Body of pancreas (tissue), 4 donors: Measurements from ENCODE around the gene CHRNA5.

ENCODE experiments used
- POLR2A ChIP-seq, 3 donors: fragments of 450-650 bp; IDR thresholded peaks; one replicate each; pipeline ENCODE4 v1.6.1; 2016; ENCODE audit warnings: antibody characterized with exemption in 3 of 3, mild to moderate bottlenecking in 2 of 3
- TF ChIP-seq, protein P1 (sequence below), 7 experiments: fragments of 450-650 bp in 4 of 7; fragments of 200-600 bp in 3 of 7; sonication (generic) in 3 of 7; IDR thresholded peaks; one replicate each; pipeline ENCODE4 v1.5.1; 2016 to 2019; ENCODE audit warnings: antibody characterized with exemption in 7 of 7

DNA sequence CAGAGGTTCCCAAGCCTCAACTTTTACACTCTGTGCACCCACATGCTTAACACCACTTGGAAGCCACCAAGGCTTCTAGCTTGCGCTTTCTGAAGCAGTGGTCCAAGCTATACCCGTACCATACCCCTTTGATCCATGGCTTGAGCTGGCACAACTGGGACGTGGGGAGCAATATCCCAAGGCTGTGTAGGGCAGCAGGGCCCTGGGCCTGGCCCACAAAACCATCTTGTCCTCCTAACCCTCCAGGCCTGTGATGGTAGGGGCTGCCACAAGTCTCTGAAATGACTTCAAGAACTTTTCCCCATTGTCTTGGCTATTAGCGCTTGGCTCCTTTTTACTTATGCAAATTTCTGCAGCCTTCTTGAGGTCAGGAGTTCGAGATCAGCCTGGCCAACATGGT, 41.1 kb upstream of the CHRNA5 start:
- TF ChIP-seq POLR2A (IDR thresholded peaks at IDR 0.05), result no peak
- TF ChIP-seq, protein P1, sequence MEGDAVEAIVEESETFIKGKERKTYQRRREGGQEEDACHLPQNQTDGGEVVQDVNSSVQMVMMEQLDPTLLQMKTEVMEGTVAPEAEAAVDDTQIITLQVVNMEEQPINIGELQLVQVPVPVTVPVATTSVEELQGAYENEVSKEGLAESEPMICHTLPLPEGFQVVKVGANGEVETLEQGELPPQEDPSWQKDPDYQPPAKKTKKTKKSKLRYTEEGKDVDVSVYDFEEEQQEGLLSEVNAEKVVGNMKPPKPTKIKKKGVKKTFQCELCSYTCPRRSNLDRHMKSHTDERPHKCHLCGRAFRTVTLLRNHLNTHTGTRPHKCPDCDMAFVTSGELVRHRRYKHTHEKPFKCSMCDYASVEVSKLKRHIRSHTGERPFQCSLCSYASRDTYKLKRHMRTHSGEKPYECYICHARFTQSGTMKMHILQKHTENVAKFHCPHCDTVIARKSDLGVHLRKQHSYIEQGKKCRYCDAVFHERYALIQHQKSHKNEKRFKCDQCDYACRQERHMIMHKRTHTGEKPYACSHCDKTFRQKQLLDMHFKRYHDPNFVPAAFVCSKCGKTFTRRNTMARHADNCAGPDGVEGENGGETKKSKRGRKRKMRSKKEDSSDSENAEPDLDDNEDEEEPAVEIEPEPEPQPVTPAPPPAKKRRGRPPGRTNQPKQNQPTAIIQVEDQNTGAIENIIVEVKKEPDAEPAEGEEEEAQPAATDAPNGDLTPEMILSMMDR (IDR thresholded peaks at IDR 0.05), result no peak
